ENCODE data around the gene COA6. TPM values are rescaled to one million over a fixed set of nuclear protein-coding genes. Genes with fewer than 3 reads are reported as not detected.

COA6 gene
- total RNA-seq, 1 donor from 2014 or later: 39.0 TPM

DNA sequence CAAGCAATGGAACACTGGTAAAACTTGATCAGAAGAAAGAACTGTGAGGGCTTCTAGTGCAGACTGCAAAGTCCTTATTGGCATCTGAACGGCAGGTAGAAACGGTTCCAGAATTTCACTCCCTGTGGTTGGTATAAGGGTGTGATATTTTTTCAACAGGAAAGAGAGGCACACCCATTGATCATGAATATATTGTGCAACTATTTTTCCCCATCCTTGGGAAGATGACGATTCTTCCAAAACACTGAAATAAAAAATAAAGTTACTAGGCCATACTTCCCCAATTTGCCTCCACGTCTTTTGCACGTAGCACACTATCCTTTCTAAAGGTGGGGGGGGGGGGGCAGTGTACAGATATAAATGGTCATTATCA is 56.2 kb downstream of the COA6 start:
- Histone ChIP-seq H3K9me3 (replicated peaks) (no peaks in the 10 kb centered on the region), H3K4me3 (no peak overlapping the region), H3K27me3 (ENCODE audit: low read depth) (no peaks in the 10 kb centered on the region), H3K36me3 (peaks cover 72% of the 10 kb centered on the region), H3K27ac (replicated peaks) (no peak overlapping the region), H3K4me1 (no peaks in the 10 kb centered on the region)
- no peak for DNase-seq
- TF ChIP-seq, protein P1, sequence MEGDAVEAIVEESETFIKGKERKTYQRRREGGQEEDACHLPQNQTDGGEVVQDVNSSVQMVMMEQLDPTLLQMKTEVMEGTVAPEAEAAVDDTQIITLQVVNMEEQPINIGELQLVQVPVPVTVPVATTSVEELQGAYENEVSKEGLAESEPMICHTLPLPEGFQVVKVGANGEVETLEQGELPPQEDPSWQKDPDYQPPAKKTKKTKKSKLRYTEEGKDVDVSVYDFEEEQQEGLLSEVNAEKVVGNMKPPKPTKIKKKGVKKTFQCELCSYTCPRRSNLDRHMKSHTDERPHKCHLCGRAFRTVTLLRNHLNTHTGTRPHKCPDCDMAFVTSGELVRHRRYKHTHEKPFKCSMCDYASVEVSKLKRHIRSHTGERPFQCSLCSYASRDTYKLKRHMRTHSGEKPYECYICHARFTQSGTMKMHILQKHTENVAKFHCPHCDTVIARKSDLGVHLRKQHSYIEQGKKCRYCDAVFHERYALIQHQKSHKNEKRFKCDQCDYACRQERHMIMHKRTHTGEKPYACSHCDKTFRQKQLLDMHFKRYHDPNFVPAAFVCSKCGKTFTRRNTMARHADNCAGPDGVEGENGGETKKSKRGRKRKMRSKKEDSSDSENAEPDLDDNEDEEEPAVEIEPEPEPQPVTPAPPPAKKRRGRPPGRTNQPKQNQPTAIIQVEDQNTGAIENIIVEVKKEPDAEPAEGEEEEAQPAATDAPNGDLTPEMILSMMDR (IDR thresholded peaks at IDR 0.05; ENCODE audit: borderline replicate concordance): no peak
- intact Hi-C loops (cut with micrococcal nuclease): no loop called here

DNA sequence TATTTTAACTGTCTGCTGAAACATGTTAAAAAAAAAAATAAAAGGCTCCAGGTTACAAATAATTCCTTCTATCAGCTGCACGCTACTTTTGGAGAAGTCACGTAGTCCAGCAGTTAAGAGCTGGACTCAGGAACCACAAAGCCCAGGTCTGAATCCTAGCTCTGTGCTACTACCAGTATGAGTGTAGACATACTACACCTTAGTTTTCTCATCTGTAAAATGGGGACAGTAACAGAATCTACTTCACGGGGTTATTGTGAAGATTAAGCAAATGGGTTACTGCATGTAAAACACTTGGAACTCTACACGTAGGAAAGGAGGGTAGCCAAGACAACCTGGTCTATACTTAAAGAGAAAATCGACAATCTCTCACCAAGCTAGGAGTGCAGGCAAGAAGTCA is 57.4 kb downstream of the COA6 start:
- intact Hi-C loops (cut with micrococcal nuclease): no loop called here
- H3K36me3 ChIP-seq: peaks cover 61% of the 10 kb centered on the region
- no peak overlapping the region for H3K27ac ChIP-seq (replicated peaks)
- H3K4me1 ChIP-seq: no peaks in the 10 kb centered on the region
- TF ChIP-seq, protein P1 (IDR thresholded peaks at IDR 0.05; ENCODE audit: borderline replicate concordance): no peak
- no peaks in the 10 kb centered on the region for H3K27me3 ChIP-seq (ENCODE audit: low read depth)
- H3K4me3 ChIP-seq: no peak overlapping the region
- DNase-seq: no peak
- no peaks in the 10 kb centered on the region for H3K9me3 ChIP-seq (replicated peaks)

DNA sequence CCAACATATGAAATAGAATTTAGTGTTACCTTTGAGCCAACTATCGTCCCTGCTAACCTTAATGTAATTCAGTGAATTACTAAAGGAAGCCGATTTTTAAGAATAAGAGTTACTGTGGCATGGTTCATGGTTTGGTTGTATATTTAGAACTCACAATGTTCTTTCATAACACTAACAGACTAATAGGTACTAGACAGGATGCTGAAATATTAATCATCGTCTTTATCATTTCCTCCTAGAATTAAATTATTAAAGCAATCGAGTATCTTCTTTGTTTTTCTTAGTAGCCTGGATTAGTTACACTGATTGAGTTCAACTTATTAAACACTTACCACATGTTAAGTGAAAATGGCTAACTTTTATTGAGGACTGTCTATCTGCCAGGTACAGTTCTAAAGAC is 58.0 kb downstream of the COA6 start:
- Histone ChIP-seq H3K27ac (replicated peaks) (no peak overlapping the region), H3K9me3 (replicated peaks) (no peaks in the 10 kb centered on the region), H3K4me1 (no peaks in the 10 kb centered on the region), H3K4me3 (no peak overlapping the region), H3K27me3 (ENCODE audit: low read depth) (no peaks in the 10 kb centered on the region), H3K36me3 (peaks cover 61% of the 10 kb centered on the region)
- no peak for DNase-seq
- TF ChIP-seq, protein P1 (IDR thresholded peaks at IDR 0.05; ENCODE audit: borderline replicate concordance): no peak
- intact Hi-C loops (cut with micrococcal nuclease): no loop called here

DNA sequence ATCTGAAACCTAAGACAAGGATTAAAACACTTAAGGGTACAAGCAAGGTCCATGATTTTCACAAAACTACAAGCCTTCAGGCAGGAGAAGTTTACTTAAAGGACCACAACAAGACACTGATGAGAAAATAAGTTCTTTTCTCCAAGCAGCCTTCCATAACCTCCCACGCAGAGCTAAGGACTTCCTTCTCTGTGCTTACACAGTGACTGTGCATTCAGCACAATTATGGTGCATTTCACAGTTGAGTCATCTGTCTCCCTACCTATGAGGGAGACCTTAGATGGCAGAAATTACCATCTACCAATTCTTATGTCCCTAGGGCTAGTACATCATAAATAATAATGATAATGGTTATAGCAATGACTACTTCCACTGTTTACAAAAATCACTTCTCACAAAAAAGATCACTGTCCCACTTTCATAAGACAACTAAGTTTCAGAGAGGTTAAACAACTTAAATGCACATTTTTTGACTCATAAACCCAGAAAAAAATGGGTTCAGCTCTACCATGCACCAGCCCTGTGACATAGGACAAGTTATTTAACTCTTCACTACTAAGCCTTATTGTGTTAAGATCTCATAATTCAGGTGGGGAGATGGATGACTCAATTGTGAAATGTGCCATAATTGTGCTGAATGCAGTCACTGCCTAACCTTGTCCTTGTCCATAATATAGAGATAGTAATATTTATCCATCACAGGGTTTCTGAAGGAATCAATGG is 60.5 kb downstream of the COA6 start:
- intact Hi-C loops (cut with micrococcal nuclease): no loop called here
- H3K36me3 ChIP-seq: peaks cover 39% of the 10 kb centered on the region
- no peak overlapping the region for H3K27ac ChIP-seq (replicated peaks)
- H3K9me3 ChIP-seq (replicated peaks): no peaks in the 10 kb centered on the region
- H3K4me1 ChIP-seq: peaks cover 12% of the 10 kb centered on the region
- DNase-seq: no peak
- no peak overlapping the region for H3K4me3 ChIP-seq
- no peaks in the 10 kb centered on the region for H3K27me3 ChIP-seq (ENCODE audit: low read depth)
- TF ChIP-seq, protein P1 (IDR thresholded peaks at IDR 0.05; ENCODE audit: borderline replicate concordance): no peak

Other genes with a start within 250 kb of the COA6 start
- gene TARBP1, start 105.7 kb downstream of the COA6 start, total RNA-seq: 11.4 TPM
- 126 TPM for gene IRF2BP2, start 236.7 kb downstream of the COA6 start, total RNA-seq